ENCODE measurements around the gene ENC1. TPM values are rescaled to one million over a fixed set of nuclear protein-coding genes. Genes with fewer than 3 reads are reported as not detected.

The ENC1 gene
- total RNA-seq, 4 donors from 2014 or later: 14.9 to 26.9 (median 22.0) TPM

DNA sequence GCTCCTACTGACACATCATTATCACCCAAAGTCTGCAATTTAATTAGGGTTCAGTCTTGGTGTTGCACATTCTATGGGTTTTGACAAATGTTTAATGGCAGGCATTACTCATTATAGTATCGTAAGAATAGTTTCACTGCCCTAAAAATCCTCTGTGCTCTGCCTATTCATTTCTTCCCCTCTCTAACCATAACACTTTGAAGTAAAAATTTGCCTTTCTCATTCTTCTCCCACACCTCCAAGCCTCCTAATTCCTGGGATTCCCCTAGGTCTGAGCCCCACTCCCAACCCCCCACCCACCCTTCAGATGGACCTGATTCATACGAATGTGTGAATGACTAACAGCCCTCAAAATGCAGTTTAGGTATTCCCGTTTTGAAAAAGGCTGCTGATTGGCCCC is 18.4 kb downstream of the ENC1 start:
- no peak for DNase-seq
- TF ChIP-seq POLR2AphosphoS5 (IDR thresholded peaks at IDR 0.05): no peak
- TF ChIP-seq POLR2A (IDR thresholded peaks at IDR 0.05): no peak
- TF ChIP-seq, protein P1, sequence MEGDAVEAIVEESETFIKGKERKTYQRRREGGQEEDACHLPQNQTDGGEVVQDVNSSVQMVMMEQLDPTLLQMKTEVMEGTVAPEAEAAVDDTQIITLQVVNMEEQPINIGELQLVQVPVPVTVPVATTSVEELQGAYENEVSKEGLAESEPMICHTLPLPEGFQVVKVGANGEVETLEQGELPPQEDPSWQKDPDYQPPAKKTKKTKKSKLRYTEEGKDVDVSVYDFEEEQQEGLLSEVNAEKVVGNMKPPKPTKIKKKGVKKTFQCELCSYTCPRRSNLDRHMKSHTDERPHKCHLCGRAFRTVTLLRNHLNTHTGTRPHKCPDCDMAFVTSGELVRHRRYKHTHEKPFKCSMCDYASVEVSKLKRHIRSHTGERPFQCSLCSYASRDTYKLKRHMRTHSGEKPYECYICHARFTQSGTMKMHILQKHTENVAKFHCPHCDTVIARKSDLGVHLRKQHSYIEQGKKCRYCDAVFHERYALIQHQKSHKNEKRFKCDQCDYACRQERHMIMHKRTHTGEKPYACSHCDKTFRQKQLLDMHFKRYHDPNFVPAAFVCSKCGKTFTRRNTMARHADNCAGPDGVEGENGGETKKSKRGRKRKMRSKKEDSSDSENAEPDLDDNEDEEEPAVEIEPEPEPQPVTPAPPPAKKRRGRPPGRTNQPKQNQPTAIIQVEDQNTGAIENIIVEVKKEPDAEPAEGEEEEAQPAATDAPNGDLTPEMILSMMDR (IDR thresholded peaks at IDR 0.05): no peak
- no peak for TF ChIP-seq EP300 (IDR thresholded peaks at IDR 0.05; ENCODE audit: low read depth)
- Histone ChIP-seq H3K27ac (no peak overlapping the region), H3K27me3 (no peaks in the 10 kb centered on the region), H3K4me3 (no peak overlapping the region), H3K4me1 (no peaks in the 10 kb centered on the region), H3K36me3 (no peaks in the 10 kb centered on the region), H3K9me3 (no peaks in the 10 kb centered on the region)
- in situ Hi-C loops (cut with MboI; ENCODE audit: low pct_ligation_motif_present in 1 of 4, low pct_unique_long_range_greater_than_20kb in 1 of 4, low sequenced_read_pairs in 3 of 4): no loop called here
- WGBS, 2 donors (ENCODE audit: low coverage in 1 of 2): 72% methylated on average over 3 of the region's 3 CpGs
- intact Hi-C loops (cut with DNase I; ENCODE audit: low total_unique reads): loop anchor here (10.0 kb wide), 1 partner anchor 57 kb away; no protein-coding TSS in a partner anchor

DNA sequence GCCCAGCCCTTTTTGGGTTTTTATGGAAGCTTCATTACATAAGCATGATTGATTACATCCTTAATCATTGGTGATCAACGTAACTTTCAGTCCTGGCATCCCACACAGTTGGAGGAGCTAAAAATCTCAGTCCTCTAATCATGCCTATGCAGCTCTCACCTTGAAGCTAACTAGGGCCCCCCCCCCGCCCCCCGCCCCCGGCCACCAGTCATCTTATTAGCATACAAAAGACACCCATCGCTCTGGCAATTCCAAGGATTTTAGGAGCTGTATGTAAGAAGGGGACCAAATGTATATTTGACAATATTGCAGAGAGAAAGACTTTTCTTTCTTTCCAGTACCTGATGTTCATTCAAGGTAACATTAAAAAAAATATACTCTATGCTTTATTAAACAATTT is 19.0 kb downstream of the ENC1 start:
- Histone ChIP-seq H3K27ac (no peak overlapping the region), H3K36me3 (no peaks in the 10 kb centered on the region), H3K4me3 (no peak overlapping the region), H3K9me3 (no peaks in the 10 kb centered on the region), H3K27me3 (no peaks in the 10 kb centered on the region), H3K4me1 (no peaks in the 10 kb centered on the region)
- TF ChIP-seq, protein P1 (IDR thresholded peaks at IDR 0.05): no peak
- intact Hi-C loops (cut with DNase I; ENCODE audit: low total_unique reads) (loop anchor here (10.0 kb wide), 1 partner anchor 57 kb away; no protein-coding TSS in a partner anchor), in situ Hi-C loops (cut with MboI; ENCODE audit: low pct_ligation_motif_present in 1 of 4, low pct_unique_long_range_greater_than_20kb in 1 of 4, low sequenced_read_pairs in 3 of 4) (no loop called here)
- WGBS, 2 donors (ENCODE audit: low coverage in 1 of 2): 80 to 81% methylated on average over 3 to 5 of the region's 5 CpGs
- no peak for DNase-seq

DNA sequence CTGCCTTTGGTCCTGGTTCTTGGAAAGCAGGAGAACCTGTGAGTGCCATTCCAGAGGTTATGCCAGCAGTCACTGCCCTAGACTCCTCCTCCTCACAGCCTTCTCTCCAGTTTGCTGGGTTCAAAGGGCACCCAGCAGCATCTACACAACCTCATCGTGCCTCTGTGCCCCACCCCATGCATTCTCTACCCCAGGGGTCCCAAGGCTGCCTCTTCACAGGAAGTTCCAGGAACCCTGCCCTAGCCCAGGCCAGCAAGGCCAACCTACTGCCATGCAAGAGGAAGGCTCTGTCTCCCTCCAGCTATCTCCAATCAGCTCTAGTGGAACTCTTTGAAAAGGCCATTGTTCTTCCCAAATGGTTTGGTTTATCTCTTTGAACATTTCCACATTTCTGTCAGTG is 21.2 kb downstream of the ENC1 start:
- TF ChIP-seq EP300 (IDR thresholded peaks at IDR 0.05; ENCODE audit: low read depth) (no peak), POLR2A (IDR thresholded peaks at IDR 0.05) (no peak), POLR2AphosphoS5 (IDR thresholded peaks at IDR 0.05) (no peak)
- TF ChIP-seq, protein P1 (IDR thresholded peaks at IDR 0.05): no peak
- Histone ChIP-seq H3K9me3 (no peaks in the 10 kb centered on the region), H3K4me3 (no peak overlapping the region), H3K36me3 (no peaks in the 10 kb centered on the region), H3K27me3 (no peaks in the 10 kb centered on the region), H3K27ac (no peak overlapping the region), H3K4me1 (no peaks in the 10 kb centered on the region)
- no peak for DNase-seq
- WGBS, 2 donors (ENCODE audit: low coverage in 1 of 2): 24% methylated on average over 1 of the region's 1 CpG; no CpG with 5 or more reads in 1 of the 2 donors
- in situ Hi-C loops (cut with MboI; ENCODE audit: low pct_ligation_motif_present in 1 of 4, low pct_unique_long_range_greater_than_20kb in 1 of 4, low sequenced_read_pairs in 3 of 4): no loop called here
- intact Hi-C loops (cut with DNase I; ENCODE audit: low total_unique reads): no loop called here

DNA sequence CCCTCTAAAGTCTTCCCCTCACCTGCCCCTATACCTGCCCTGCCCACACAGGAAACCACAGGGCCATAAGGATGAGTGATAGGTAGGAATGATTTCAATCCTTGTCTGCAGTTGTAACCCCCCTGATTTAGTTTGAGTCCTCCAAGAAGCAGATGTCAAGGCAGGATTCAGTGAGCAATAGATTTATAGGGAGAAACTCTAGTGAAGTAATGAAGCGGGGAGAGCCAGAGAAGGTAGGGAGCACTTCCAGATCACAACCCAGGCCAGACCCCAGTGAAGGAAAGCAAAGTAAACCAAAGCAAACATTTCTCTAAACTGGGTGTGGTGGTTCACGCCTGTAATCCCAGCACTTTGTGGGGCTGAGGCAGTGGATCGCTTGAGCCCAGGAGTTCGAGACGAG is 22.4 kb downstream of the ENC1 start:
- TF ChIP-seq POLR2AphosphoS5 (IDR thresholded peaks at IDR 0.05) (no peak), POLR2A (IDR thresholded peaks at IDR 0.05) (no peak), EP300 (IDR thresholded peaks at IDR 0.05; ENCODE audit: low read depth) (no peak)
- TF ChIP-seq, protein P1 (IDR thresholded peaks at IDR 0.05): no peak
- Histone ChIP-seq H3K27ac (no peak overlapping the region), H3K9me3 (no peaks in the 10 kb centered on the region), H3K36me3 (no peaks in the 10 kb centered on the region), H3K27me3 (no peaks in the 10 kb centered on the region), H3K4me3 (no peak overlapping the region), H3K4me1 (no peaks in the 10 kb centered on the region)
- DNase-seq: no peak
- WGBS, 2 donors (ENCODE audit: low coverage in 1 of 2): 80 to 95% methylated on average over 2 to 5 of the region's 5 CpGs
- intact Hi-C loops (cut with DNase I; ENCODE audit: low total_unique reads) (no loop called here), in situ Hi-C loops (cut with MboI; ENCODE audit: low pct_ligation_motif_present in 1 of 4, low pct_unique_long_range_greater_than_20kb in 1 of 4, low sequenced_read_pairs in 3 of 4) (no loop called here)
